Fibroblast of skin of right quadriceps (primary cell): ENCODE measurements around the gene SYNDIG1.

ENCODE experiments used
- DNase-seq: peaks from one replicate; pipeline ENCODE4 v3.0.0-alpha.2; 2013

SYNDIG1 gene

GRCh38 chr20:24588047-24588635, 118.7 kb downstream of the SYNDIG1 start:
- DNase-seq: no peak

- no peak for DNase-seq
These were observed 119.4 kb downstream of the SYNDIG1 start for GRCh38 chr20:24588725-24589340.

GRCh38 chr20:24589381-24589780, 120.0 kb downstream of the SYNDIG1 start:
- DNase-seq: no peak

GRCh38 chr20:24589815-24590177, 120.4 kb downstream of the SYNDIG1 start:
- no peak for DNase-seq

- DNase-seq: no peak
These were observed 121.0 kb downstream of the SYNDIG1 start for GRCh38 chr20:24590178-24590982.

GRCh38 chr20:24597051-24597450, 127.6 kb downstream of the SYNDIG1 start:
- no peak for DNase-seq

- no peak for DNase-seq
These were observed 128.9 kb downstream of the SYNDIG1 start for GRCh38 chr20:24598346-24598745.

- peak; percentile 13 for DNase-seq
These were observed 129.6 kb downstream of the SYNDIG1 start for GRCh38 chr20:24598996-24599395.

GRCh38 chr20:24600012-24600411, 130.6 kb downstream of the SYNDIG1 start:
- DNase-seq: no peak

GRCh38 chr20:24603454-24603853, 134.0 kb downstream of the SYNDIG1 start:
- DNase-seq: no peak

GRCh38 chr20:24604966-24605665, 135.7 kb downstream of the SYNDIG1 start:
- DNase-seq: no peak

GRCh38 chr20:24605937-24606455, 136.6 kb downstream of the SYNDIG1 start:
- DNase-seq: no peak

GRCh38 chr20:24607402-24607801, 138.0 kb downstream of the SYNDIG1 start:
- DNase-seq: no peak

- DNase-seq: peak; percentile 20
These were observed 139.7 kb downstream of the SYNDIG1 start for GRCh38 chr20:24608926-24609667.

- DNase-seq: no peak
These were observed 140.3 kb downstream of the SYNDIG1 start for GRCh38 chr20:24609757-24610156.

GRCh38 chr20:24610341-24611115, 141.1 kb downstream of the SYNDIG1 start:
- peak; percentile 41 for DNase-seq

GRCh38 chr20:24611360-24612140, 142.1 kb downstream of the SYNDIG1 start:
- no peak for DNase-seq

- no peak for DNase-seq
These were observed 143.7 kb downstream of the SYNDIG1 start for GRCh38 chr20:24612799-24613775.

GRCh38 chr20:24614341-24614740, 144.9 kb downstream of the SYNDIG1 start:
- no peak for DNase-seq

- no peak for DNase-seq
These were observed 145.9 kb downstream of the SYNDIG1 start for GRCh38 chr20:24615353-24615752.
